HUDEP-2 (cell line): ENCODE data around the gene TLNRD1.

Source experiments
- DNase-seq, 76 experiments: peaks; one replicate each; lab custom pipeline; 2025; ENCODE audit not compliant: unreplicated experiment in 76 of 76; lab: John Stamatoyannopoulos, UW

Gene TLNRD1

GRCh38 chr15:80976851-80977250, 23.9 kb upstream of the TLNRD1 start:
- no peak for DNase-seq

- DNase-seq = peak in 39 of 76 experiments; percentile 4 to 60 (median 28)
Measured at GRCh38 chr15:80977627-80978036, 23.1 kb upstream of the TLNRD1 start.

GRCh38 chr15:80978685-80979329, 21.9 kb upstream of the TLNRD1 start:
- DNase-seq = no peak

- no peak for DNase-seq
Measured at GRCh38 chr15:80979538-80980200, 21.1 kb upstream of the TLNRD1 start.

- no peak for DNase-seq
Measured at GRCh38 chr15:80982205-80982604, 18.5 kb upstream of the TLNRD1 start.

GRCh38 chr15:80982839-80983238, 17.9 kb upstream of the TLNRD1 start:
- no peak for DNase-seq

- no peak for DNase-seq
Measured at GRCh38 chr15:80984856-80985255, 15.9 kb upstream of the TLNRD1 start.

- no peak for DNase-seq
Measured at GRCh38 chr15:80985981-80986380, 14.7 kb upstream of the TLNRD1 start.

GRCh38 chr15:80986487-80986886, 14.2 kb upstream of the TLNRD1 start:
- no peak for DNase-seq

- no peak for DNase-seq
Measured at GRCh38 chr15:80988148-80988796, 12.5 kb upstream of the TLNRD1 start.

GRCh38 chr15:80989081-80989517, 11.6 kb upstream of the TLNRD1 start:
- DNase-seq = no peak

- DNase-seq = peak in 74 of 76 experiments; percentile 47 to 98 (median 93)
Measured at GRCh38 chr15:80989518-80990478, 10.9 kb upstream of the TLNRD1 start, which contains the start of gene MESD. Gene MESD, minus strand, starts transcription at chr15:80989819. Its CDS starts 28 bp downstream, at chr15:80989791.

- no peak for DNase-seq
Measured at GRCh38 chr15:80990955-80991354, 9.8 kb upstream of the TLNRD1 start.

GRCh38 chr15:80991421-80991820, 9.3 kb upstream of the TLNRD1 start:
- peak in 23 of 76 experiments; percentile 2 to 49 (median 23) for DNase-seq

GRCh38 chr15:80992006-80992405, 8.7 kb upstream of the TLNRD1 start:
- DNase-seq = no peak

- DNase-seq = no peak
Measured at GRCh38 chr15:80992441-80992840, 8.3 kb upstream of the TLNRD1 start.

- DNase-seq = peak in 6 of 76 experiments; percentile 1 to 31 (median 8)
Measured at GRCh38 chr15:80996247-80996646, 4.5 kb upstream of the TLNRD1 start.

GRCh38 chr15:80997692-80998091, 3.0 kb upstream of the TLNRD1 start:
- no peak for DNase-seq

- no peak for DNase-seq
Measured at GRCh38 chr15:80998251-80998650, 2.5 kb upstream of the TLNRD1 start.

- DNase-seq = no peak
Measured at GRCh38 chr15:80999623-81000036, 1.1 kb upstream of the TLNRD1 start.
